Mesothelial cell of epicardium (in vitro differentiated cells): ENCODE data around the gene POLR3H. TPM values are rescaled to one million over a fixed set of nuclear protein-coding genes. Genes with fewer than 3 reads are reported as not detected.

Source experiments
- DNase-seq, 2 experiments: peaks; one replicate each; pipeline ENCODE4 v3.0.0; 2021; ENCODE audit warnings: low spot score in 2 of 2; ENCODE audit not compliant: unreplicated experiment in 2 of 2
- H3K27ac Mint-ChIP-seq: 2 replicates; pipeline ENCODE4 v1.8.0; 2021; ENCODE audit warnings: mixed read lengths
- H3K27me3 Mint-ChIP-seq: 2 replicates; pipeline ENCODE4 v1.8.0; 2021; ENCODE audit warnings: low read depth, mixed read lengths
- H3K36me3 Mint-ChIP-seq: 2 replicates; pipeline ENCODE4 v1.8.0; 2021; ENCODE audit warnings: mixed read lengths
- H3K4me1 Mint-ChIP-seq: 2 replicates; pipeline ENCODE4 v1.8.0; 2021; ENCODE audit warnings: mixed read lengths
- H3K4me3 Mint-ChIP-seq: 2 replicates; pipeline ENCODE4 v1.8.0; 2021; ENCODE audit warnings: mild to moderate bottlenecking, moderate library complexity, mixed read lengths
- H3K9me3 Mint-ChIP-seq: 2 replicates; pipeline ENCODE4 v1.8.0; 2021; ENCODE audit warnings: mixed read lengths
- total RNA-seq: library from RNA; stranded (reverse); gene quantifications from 3 replicates; pipeline ENCODE4 v1.2.1, GENCODE V29; 2021
- TF ChIP-seq, protein P1 (sequence below): fragments of 200-600 bp; sonication (generic); IDR thresholded peaks from one replicate; pipeline ENCODE4 v1.5.0; 2021; ENCODE audit warnings: antibody characterized with exemption; ENCODE audit not compliant: unreplicated experiment

Gene POLR3H
- total RNA-seq, 1 donor from 2014 or later = 47.4 TPM

DNA sequence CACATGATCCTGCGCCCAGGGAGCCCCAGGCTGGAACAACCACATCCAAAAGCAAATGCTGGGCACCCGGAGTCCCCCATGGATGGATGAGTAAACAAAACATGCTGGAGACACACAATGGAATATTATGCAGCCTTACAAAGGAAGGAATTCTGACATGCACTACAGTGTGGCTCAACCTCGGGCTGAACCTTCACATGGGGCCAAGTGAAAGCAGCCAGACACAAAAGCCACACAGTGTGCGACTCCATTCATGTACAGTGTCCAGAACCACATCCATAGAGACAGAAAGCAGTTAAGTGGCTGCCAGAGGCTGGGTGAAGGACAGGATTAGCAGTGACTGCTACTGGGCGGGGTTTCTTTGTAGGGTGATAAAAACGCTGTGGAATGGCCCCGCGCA is 10.1 kb downstream of the POLR3H start:
- TF ChIP-seq, protein P1, sequence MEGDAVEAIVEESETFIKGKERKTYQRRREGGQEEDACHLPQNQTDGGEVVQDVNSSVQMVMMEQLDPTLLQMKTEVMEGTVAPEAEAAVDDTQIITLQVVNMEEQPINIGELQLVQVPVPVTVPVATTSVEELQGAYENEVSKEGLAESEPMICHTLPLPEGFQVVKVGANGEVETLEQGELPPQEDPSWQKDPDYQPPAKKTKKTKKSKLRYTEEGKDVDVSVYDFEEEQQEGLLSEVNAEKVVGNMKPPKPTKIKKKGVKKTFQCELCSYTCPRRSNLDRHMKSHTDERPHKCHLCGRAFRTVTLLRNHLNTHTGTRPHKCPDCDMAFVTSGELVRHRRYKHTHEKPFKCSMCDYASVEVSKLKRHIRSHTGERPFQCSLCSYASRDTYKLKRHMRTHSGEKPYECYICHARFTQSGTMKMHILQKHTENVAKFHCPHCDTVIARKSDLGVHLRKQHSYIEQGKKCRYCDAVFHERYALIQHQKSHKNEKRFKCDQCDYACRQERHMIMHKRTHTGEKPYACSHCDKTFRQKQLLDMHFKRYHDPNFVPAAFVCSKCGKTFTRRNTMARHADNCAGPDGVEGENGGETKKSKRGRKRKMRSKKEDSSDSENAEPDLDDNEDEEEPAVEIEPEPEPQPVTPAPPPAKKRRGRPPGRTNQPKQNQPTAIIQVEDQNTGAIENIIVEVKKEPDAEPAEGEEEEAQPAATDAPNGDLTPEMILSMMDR = no peak

DNA sequence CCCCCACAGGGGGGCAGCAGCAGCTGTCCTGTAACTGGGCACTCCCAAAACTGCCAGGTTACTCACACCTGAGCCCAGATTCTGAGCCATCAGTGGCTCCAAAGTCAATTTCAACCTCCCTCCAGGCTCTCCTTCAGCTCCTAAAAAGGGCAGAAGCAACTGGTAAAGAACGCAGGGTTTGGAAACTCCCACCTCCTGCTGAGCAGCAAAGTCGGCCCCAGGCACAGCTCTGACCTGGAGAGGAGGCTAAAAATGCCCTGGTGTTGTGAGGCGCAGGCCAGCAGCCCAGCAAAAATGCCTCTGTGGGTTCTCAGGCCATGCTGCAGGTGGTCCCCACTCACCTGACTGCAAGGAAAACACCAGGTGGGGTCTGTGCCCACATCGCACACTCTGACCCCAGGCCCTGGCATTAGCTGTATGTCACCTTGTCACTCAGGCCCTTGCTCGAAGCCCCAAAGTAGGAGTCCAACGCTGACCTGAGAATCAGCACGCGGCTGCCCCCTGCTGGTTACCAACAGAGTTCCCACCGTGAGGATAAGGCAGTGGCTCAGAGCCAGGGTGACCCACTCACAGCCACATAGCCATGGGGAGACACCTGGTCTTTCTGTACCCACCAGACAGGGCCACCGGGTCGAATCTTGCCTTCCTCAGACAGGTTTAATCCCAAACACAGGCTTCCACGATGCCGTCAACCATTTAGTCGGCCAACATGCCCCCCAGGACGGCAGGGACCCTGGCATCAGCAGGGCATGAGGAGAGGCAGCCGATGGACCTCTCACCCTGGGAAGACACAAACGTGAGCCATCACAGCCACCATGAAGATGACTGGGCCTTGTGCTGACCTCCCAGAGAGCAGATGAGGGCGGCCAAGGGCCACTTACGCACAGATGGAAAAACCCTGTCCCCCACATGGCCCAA is 11.1 kb downstream of the POLR3H start:
- Mint-ChIP-seq H3K4me1 (no peaks in the 10 kb centered on the region), H3K27ac (no peak overlapping the region), H3K4me3 (no peak overlapping the region), H3K36me3 (peaks cover 21% of the 10 kb centered on the region), H3K9me3 (no peaks in the 10 kb centered on the region), H3K27me3 (no peaks in the 10 kb centered on the region)
- TF ChIP-seq, protein P1 = peak; percentile 81
- peak; percentile 49 to 70 for DNase-seq

More for the DNA sequence above, 10.1 kb downstream of the POLR3H start:
- H3K27ac Mint-ChIP-seq = no peak overlapping the region
- no peaks in the 10 kb centered on the region for H3K9me3 Mint-ChIP-seq
- H3K27me3 Mint-ChIP-seq = no peaks in the 10 kb centered on the region
- no peak overlapping the region for H3K4me3 Mint-ChIP-seq
- H3K4me1 Mint-ChIP-seq = no peaks in the 10 kb centered on the region
- H3K36me3 Mint-ChIP-seq = peaks cover 15% of the 10 kb centered on the region
- DNase-seq = no peak

DNA sequence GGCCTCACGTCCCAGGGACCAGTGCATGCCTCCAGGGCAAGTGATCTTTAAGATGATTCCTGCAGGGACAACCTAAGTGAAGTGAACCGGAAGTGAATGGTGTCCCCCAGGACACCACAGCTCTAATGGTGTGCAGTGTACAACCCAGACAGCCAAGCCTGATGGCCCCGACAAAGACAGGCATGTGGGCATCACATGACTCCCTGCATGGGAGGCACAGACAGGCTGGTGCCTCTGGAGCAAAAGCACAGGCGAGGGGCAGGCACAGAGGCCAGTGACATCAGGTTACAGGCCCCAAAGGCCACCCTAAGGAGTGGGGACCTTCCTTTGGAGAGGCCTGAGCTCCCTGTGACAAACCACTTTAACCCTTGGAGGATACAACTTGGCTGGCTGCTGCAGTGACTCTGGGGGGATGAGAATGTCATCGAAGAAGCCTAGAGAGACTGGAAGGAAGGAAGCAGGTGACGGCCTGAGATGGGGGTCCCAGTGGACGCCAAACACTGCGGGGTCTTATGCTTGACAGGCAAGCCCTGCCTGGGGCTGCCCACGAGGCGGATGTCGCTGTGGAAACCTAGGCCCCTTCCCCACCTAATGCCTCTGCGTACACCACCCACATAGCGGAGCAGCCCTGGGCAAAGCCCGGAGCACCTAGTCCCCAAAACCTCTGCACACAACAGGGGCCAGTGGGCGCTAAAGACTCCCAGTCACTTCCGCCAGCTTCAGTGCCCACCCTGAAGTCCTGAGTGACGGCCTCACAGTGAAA is 12.4 kb downstream of the POLR3H start:
- Mint-ChIP-seq H3K27ac (no peak overlapping the region), H3K9me3 (no peaks in the 10 kb centered on the region), H3K36me3 (peaks cover 21% of the 10 kb centered on the region), H3K4me3 (no peak overlapping the region), H3K4me1 (no peaks in the 10 kb centered on the region), H3K27me3 (no peaks in the 10 kb centered on the region)
- no peak for DNase-seq
- TF ChIP-seq, protein P1 = no peak

DNA sequence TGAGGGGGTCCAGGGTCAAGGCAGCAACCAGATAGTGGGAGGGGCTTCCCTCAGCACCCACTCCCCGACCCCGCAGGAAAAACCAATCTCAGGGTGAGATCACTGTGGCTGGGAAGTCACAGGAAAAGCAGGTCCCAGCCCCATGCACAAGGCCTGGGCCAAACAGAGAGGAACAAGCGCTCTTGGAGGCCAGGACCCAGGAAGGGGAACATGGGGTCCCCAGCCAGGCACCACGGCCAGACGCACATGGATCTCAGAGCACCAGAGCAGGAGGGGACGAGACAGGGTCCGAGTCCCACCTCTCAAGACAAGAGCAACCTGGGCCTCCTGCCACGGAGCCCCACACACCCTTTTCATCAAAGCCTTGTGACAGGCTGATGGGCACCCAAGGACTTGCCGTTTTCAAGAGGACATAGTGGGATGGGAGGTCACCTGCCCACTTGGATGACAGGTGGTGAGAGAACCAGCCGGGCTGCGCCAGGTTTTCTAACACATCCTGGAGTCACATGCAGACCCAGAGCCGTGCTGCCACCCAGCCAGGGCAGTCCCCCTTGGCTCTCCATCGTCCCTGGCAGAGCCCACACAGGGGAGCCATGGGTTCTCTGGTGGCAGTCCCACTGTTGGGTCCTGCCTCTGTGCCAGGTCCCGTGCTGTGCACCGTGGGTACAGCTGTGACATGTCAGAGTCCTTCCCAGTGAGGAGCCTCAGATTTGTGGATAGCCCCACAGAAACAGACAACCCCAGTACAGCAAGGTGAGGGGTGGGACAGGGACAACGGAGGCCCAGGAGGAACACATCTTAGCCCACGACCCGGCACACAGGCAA is 13.2 kb downstream of the POLR3H start:
- Mint-ChIP-seq H3K27ac (no peak overlapping the region), H3K36me3 (peaks cover 24% of the 10 kb centered on the region), H3K9me3 (no peaks in the 10 kb centered on the region), H3K4me3 (no peak overlapping the region), H3K27me3 (no peaks in the 10 kb centered on the region), H3K4me1 (no peaks in the 10 kb centered on the region)
- TF ChIP-seq, protein P1 = no peak
- no peak for DNase-seq

DNA sequence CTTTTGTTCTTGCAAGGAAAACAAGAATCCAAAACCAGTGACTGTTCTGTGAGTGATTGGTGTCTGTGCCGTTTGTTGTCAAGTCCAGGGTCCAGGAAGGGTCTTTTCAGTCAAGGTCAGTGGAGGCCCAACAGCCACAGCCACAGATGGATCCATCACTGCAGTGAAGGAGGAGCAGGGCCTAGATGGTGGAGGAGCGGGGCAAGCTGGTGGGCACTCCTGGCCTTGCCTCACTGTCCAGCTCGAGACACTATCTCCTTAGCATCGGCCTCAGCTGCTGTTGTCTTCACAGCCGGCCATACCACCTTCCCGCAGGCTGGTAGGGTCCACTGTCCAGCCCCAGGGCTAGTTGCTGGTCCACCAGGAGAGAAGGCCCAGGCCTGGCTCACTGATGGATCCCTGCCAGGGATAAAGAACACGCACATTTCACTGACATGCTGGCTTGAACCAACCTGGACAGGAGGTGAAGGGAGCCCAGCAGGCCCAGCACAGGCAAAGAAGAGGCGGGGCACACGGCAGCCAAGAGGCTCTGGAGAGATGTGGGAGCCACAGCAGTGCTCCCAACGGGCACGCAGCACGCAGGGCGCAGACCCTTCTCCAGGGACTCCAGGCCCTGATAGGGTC is 15.2 kb downstream of the POLR3H start:
- no peak overlapping the region for H3K27ac Mint-ChIP-seq
- H3K9me3 Mint-ChIP-seq = no peaks in the 10 kb centered on the region
- no peak overlapping the region for H3K4me3 Mint-ChIP-seq
- no peak for DNase-seq
- TF ChIP-seq, protein P1 = no peak
- H3K4me1 Mint-ChIP-seq = no peaks in the 10 kb centered on the region
- H3K27me3 Mint-ChIP-seq = no peaks in the 10 kb centered on the region
- H3K36me3 Mint-ChIP-seq = peaks cover 20% of the 10 kb centered on the region
